Ascending aorta (tissue), 2 donors: ENCODE data around the gene SPEN. TPM values are rescaled to one million over a fixed set of nuclear protein-coding genes. Genes with fewer than 3 reads are reported as not detected.
"Not testable (repeated sequence)": the region's sequence is repeated elsewhere in the genome, so short reads cannot be mapped to it uniquely, and the experiment has no call there.

Source experiments
- DNase-seq, 2 donors: peaks; one replicate each; pipeline ENCODE4 v3.0.0-alpha.2; 2019; ENCODE audit warnings: low spot score in 2 of 2
- H3K27ac ChIP-seq, 2 donors: fragments of 200-600 bp; sonication (generic); one replicate each; pipeline ENCODE4 v1.5.1; 2016 to 2017; ENCODE audit warnings: mild to moderate bottlenecking in 1 of 2
- H3K27me3 ChIP-seq: fragments of 200-600 bp; sonication (generic); one replicate; pipeline ENCODE4 v1.5.1; 2017
- H3K36me3 ChIP-seq, 2 donors: fragments of 200-600 bp; sonication (generic); one replicate each; pipeline ENCODE4 v1.5.1; 2016
- H3K4me1 ChIP-seq, 2 donors: fragments of 200-600 bp; sonication (generic); one replicate each; pipeline ENCODE4 v1.5.1; 2016 to 2017; ENCODE audit warnings: mild to moderate bottlenecking in 1 of 2
- H3K4me3 ChIP-seq, 2 donors: fragments of 200-600 bp; sonication (generic); one replicate each; pipeline ENCODE4 v1.5.1; 2016 to 2017; ENCODE audit warnings: mild to moderate bottlenecking in 1 of 2
- H3K9me3 ChIP-seq, 2 donors: fragments of 200-600 bp; sonication (generic); one replicate each; pipeline ENCODE4 v1.5.1; 2016
- intact Hi-C: fragments of 100-400 bp; cut with DNase I; formaldehyde crosslinking; loops from one replicate; pipeline ENCODE4 v1.15.1; 2023
- total RNA-seq: library from RNA; depleted of rRNA; stranded (reverse); fragments of >200 nt; gene quantifications from one replicate; pipeline ENCODE4 v1.1.0, GENCODE V29; 2016
- TF ChIP-seq, protein P1 (sequence below), 3 experiments: fragments of 200-600 bp in 2 of 3; fragments of 450-650 bp in 1 of 3; sonication (generic) in 2 of 3; IDR thresholded peaks; one replicate each; pipeline ENCODE4 v1.5.1; 2016 to 2019; ENCODE audit warnings: antibody characterized with exemption in 3 of 3, mild to moderate bottlenecking in 1 of 3, moderate library complexity in 1 of 3

The SPEN gene
- total RNA-seq, 1 donor from 2014 or later: 53.9 TPM

GRCh38 chr1:15900662-15901279 lies 53.3 kb downstream of the SPEN start:
- peak overlapping the region in 1 of 2 donors; percentile 2 for H3K4me3 ChIP-seq
- peak overlapping the region; percentile 65 to 78 for H3K27ac ChIP-seq
- H3K4me1 ChIP-seq: peaks cover 7 to 28% of the 10 kb centered on the region in 2 donors
- TF ChIP-seq, protein P1, sequence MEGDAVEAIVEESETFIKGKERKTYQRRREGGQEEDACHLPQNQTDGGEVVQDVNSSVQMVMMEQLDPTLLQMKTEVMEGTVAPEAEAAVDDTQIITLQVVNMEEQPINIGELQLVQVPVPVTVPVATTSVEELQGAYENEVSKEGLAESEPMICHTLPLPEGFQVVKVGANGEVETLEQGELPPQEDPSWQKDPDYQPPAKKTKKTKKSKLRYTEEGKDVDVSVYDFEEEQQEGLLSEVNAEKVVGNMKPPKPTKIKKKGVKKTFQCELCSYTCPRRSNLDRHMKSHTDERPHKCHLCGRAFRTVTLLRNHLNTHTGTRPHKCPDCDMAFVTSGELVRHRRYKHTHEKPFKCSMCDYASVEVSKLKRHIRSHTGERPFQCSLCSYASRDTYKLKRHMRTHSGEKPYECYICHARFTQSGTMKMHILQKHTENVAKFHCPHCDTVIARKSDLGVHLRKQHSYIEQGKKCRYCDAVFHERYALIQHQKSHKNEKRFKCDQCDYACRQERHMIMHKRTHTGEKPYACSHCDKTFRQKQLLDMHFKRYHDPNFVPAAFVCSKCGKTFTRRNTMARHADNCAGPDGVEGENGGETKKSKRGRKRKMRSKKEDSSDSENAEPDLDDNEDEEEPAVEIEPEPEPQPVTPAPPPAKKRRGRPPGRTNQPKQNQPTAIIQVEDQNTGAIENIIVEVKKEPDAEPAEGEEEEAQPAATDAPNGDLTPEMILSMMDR (IDR thresholded peaks at IDR 0.05): no peak
- DNase-seq: no peak
- intact Hi-C loops: no loop called here
- H3K27me3 ChIP-seq: no peaks in the 10 kb centered on the region
- peaks cover 0 to 8% of the 10 kb centered on the region in 2 donors for H3K36me3 ChIP-seq
- H3K9me3 ChIP-seq: no peaks in the 10 kb centered on the region

DNA sequence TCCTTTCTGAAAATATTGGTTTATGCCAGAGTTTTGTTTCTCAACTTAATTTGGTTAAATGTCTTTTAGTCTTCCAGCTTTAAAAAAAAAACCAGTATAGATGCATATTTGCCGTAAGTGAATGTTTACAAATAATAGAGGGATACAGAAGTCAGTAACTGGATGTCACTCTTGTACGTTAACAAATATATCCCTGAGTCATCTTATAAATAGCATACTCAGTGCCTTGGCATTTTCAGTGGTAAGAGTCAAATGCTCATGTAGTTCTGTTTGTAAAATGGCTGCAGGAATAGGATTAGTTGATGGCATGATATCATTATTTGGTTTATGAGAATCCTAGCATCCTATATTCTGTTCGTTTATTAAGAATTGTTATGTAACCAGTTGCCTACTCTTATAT lies 55.4 kb downstream of the SPEN start:
- TF ChIP-seq, protein P1 (IDR thresholded peaks at IDR 0.05): no peak
- intact Hi-C loops: no loop called here
- DNase-seq: no peak
- peaks cover 0 to 13% of the 10 kb centered on the region in 2 donors for H3K36me3 ChIP-seq
- peak overlapping the region in 1 of 2 donors; percentile 78 for H3K27ac ChIP-seq
- H3K9me3 ChIP-seq: no peaks in the 10 kb centered on the region
- H3K27me3 ChIP-seq: no peaks in the 10 kb centered on the region
- no peak overlapping the region for H3K4me3 ChIP-seq
- peaks cover 7 to 25% of the 10 kb centered on the region in 2 donors for H3K4me1 ChIP-seq

DNA sequence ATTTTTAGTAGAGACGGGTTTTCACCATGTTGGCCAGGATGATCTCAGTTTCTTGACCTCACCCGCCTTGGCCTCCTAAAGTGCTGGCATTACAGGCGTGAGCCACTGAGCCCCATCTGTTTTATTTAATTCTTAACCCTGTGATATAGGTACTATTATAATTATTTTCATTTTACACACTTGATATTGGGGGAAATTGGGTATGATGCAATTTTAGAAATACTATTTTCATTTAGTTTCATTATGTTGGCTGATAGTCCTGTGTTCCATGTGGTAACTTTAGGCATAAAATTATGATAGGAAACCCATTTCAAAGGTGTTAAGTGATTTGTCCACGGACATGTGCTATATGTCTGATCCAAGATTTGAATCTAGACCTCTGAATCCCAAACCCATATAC lies 61.1 kb downstream of the SPEN start:
- Histone ChIP-seq H3K4me3 (no peak overlapping the region), H3K27me3 (no peaks in the 10 kb centered on the region), H3K4me1 (peaks cover 0 to 14% of the 10 kb centered on the region in 2 donors), H3K36me3 (peaks cover 35 to 64% of the 10 kb centered on the region in 2 donors), H3K27ac (no peak overlapping the region), H3K9me3 (no peaks in the 10 kb centered on the region)
- intact Hi-C loops: no loop called here
- DNase-seq: no peak
- TF ChIP-seq, protein P1 (IDR thresholded peaks at IDR 0.05): no peak

DNA sequence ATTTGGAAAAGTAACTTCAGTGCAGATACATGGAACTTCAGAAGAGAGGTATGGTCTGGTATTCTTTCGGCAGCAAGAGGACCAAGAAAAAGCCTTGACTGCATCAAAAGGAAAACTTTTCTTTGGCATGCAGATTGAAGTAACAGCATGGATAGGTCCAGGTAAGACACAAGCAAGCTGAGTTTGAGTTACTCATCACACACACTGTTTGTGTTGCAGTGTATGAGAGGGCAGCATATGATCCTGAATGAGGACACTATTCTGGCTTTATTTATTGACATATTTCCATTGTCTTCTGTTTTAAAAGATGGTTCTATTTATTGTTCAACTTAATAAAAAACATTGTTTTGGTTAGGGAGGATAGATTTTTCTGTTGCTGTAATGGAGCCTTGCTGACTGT lies 63.6 kb downstream of the SPEN start:
- peaks cover 42 to 69% of the 10 kb centered on the region in 2 donors for H3K36me3 ChIP-seq
- TF ChIP-seq, protein P1 (IDR thresholded peaks at IDR 0.05): no peak
- no peak overlapping the region for H3K4me3 ChIP-seq
- H3K27ac ChIP-seq: no peak overlapping the region
- peaks cover 0 to 7% of the 10 kb centered on the region in 2 donors for H3K4me1 ChIP-seq
- no peaks in the 10 kb centered on the region for H3K27me3 ChIP-seq
- DNase-seq: no peak
- intact Hi-C loops: no loop called here
- no peaks in the 10 kb centered on the region for H3K9me3 ChIP-seq

GRCh38 chr1:15911927-15912326 lies 64.4 kb downstream of the SPEN start:
- TF ChIP-seq, protein P1 (IDR thresholded peaks at IDR 0.05): no peak
- peaks cover 0 to 7% of the 10 kb centered on the region in 2 donors for H3K4me1 ChIP-seq
- H3K27ac ChIP-seq: no peak overlapping the region
- no peak for DNase-seq
- H3K36me3 ChIP-seq: peaks cover 50 to 76% of the 10 kb centered on the region in 2 donors
- H3K9me3 ChIP-seq: no peaks in the 10 kb centered on the region
- intact Hi-C loops: no loop called here
- no peak overlapping the region for H3K4me3 ChIP-seq
- H3K27me3 ChIP-seq: no peaks in the 10 kb centered on the region

- intact Hi-C loops, DNase-seq, H3K27me3 ChIP-seq, H3K9me3 ChIP-seq, H3K4me1 ChIP-seq, H3K27ac ChIP-seq, H3K4me3 ChIP-seq: not testable (repeated sequence)
- H3K36me3 ChIP-seq: peaks cover 56 to 85% of the 10 kb centered on the region in 2 donors
Measured at GRCh38 chr1:15913607-15914006, 66.1 kb downstream of the SPEN start.
